T-helper 2 cell (primary cell): ENCODE measurements around the gene IFIT3.
"Not testable (repeated sequence)": the region's sequence is repeated elsewhere in the genome, so short reads cannot be mapped to it uniquely, and the experiment has no call there.

Experiments used
- DNase-seq, 5 experiments: peaks; one replicate each; pipeline versions ENCODE4 v3.0.0 to v3.0.0-alpha.2; 2012 to 2022

Gene IFIT3

DNA sequence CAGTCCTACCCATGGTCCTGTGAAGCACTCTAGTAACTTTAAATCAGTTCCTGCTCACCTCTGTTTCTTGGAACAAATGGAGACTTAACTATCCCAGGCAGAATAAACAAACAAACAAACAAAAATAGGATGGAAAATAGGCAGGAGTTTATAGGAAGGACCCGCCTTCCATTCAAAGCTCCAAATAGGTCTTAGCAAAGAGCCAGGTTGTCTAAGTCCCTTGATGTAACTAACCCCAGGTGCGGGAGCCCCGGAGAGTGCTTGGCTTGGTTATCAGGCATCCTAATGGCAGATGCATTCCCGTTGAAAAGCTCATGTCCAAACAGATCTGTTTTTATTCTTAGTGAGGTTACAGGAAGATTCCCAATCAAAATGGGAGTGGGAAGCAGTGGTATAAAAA, 23.8 kb upstream of the IFIT3 start:
- no peak for DNase-seq

DNA sequence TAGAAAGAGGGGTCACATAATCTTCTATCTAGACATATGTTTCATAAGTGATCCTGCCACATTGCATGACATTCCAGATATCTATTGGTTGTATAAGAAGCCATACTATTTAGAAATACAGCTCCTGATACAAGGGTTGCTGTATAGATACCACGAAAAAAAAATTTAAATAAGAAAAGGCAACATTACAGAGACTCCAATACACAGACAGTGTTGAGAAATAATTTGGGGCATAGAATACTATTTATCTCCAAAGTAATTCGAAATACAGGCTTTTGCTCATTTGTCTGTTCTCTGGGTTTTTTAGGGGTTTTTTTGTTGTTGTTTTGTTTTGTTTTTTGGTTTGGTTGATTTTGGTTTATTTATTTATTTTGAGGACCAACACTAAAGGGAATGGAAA, 23.4 kb upstream of the IFIT3 start:
- DNase-seq, result no peak

DNA sequence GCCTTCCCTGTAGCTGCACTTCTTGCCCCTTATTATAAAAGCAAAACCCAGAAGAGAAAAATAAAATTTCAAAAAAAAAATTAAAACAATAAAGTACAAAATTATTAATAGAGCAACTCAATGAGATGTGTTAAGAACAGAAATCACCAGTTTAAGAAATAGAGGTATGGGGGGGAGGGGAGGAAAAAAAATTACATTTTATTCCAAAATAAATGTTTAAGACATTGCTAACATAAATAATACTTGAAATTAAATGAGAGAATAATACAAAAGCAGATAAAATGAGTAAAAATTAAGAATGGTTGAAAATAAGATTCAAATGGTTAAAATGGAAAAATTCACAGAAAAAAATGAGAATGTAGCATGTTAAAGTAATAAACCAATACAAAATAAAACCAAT, 22.9 kb upstream of the IFIT3 start:
- DNase-seq, result no peak

DNA sequence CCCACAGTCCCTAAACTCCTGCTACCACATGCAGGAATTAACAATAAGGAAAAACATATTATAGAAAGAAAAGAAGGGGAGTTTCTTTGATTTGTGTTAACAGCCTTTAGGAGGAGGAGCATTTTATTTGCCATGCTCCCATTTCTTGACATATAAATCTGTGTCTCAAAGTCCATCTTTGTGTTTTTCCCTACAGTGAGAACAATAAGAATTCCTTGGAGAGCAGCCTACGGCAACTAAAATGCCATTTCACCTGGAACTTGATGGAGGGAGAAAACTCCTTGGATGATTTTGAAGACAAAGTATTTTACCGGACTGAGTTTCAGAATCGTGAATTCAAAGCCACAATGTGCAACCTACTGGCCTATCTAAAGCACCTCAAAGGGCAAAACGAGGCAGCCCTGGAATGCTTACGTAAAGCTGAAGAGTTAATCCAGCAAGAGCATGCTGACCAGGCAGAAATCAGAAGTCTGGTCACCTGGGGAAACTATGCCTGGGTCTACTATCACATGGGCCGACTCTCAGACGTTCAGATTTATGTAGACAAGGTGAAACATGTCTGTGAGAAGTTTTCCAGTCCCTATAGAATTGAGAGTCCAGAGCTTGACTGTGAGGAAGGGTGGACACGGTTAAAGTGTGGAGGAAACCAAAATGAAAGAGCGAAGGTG, 21.9 kb upstream of the IFIT3 start:
- no peak for DNase-seq

DNA sequence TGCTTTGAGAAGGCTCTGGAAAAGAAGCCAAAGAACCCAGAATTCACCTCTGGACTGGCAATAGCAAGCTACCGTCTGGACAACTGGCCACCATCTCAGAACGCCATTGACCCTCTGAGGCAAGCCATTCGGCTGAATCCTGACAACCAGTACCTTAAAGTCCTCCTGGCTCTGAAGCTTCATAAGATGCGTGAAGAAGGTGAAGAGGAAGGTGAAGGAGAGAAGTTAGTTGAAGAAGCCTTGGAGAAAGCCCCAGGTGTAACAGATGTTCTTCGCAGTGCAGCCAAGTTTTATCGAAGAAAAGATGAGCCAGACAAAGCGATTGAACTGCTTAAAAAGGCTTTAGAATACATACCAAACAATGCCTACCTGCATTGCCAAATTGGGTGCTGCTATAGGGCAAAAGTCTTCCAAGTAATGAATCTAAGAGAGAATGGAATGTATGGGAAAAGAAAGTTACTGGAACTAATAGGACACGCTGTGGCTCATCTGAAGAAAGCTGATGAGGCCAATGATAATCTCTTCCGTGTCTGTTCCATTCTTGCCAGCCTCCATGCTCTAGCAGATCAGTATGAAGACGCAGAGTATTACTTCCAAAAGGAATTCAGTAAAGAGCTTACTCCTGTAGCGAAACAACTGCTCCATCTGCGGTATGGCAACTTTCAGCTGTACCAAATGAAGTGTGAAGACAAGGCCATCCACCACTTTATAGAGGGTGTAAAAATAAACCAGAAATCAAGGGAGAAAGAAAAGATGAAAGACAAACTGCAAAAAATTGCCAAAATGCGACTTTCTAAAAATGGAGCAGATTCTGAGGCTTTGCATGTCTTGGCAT, 21.1 kb upstream of the IFIT3 start:
- no peak for DNase-seq

DNA sequence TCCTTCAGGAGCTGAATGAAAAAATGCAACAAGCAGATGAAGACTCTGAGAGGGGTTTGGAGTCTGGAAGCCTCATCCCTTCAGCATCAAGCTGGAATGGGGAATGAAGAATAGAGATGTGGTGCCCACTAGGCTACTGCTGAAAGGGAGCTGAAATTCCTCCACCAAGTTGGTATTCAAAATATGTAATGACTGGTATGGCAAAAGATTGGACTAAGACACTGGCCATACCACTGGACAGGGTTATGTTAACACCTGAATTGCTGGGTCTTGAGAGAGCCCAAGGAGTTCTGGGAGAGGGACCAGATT, 20.6 kb upstream of the IFIT3 start:
- no peak for DNase-seq

DNA sequence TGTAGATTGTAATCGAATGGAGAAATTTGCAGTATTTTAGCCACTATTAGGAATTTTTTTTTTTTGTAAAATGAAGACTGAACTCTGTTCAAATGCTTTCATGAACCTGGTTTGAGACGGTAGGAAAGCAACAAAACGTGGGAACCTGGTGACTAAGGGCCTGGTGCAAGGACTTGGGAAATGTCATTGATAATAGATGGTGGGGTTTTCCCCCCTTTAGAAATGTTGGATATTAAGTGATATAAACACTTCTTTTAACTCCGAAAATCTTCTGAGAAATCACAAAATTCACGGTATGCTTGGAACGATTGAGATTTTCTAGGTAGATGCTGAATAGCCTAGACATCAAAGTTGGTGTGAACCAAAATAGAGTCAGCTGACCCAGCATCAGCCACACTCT, 19.5 kb upstream of the IFIT3 start:
- no peak for DNase-seq

DNA sequence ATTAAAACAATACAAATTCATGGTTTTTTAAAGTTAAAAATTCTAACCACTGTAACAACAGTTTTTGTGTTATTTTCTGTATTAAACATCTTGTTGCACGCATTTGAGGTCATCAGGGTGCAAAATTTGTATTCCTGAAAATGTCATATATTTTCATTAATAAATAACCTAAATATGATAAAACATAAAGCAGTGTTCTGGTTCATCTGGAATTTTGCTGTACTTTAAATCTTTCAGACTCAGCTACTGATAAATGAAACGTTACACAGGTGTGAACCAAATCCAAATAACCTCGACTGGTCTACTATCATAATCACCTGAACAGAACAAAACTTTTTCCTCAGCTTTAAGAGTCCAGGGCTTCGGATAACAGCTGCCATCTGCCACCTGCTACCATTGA, 19.1 kb upstream of the IFIT3 start:
- DNase-seq, result no peak

DNA sequence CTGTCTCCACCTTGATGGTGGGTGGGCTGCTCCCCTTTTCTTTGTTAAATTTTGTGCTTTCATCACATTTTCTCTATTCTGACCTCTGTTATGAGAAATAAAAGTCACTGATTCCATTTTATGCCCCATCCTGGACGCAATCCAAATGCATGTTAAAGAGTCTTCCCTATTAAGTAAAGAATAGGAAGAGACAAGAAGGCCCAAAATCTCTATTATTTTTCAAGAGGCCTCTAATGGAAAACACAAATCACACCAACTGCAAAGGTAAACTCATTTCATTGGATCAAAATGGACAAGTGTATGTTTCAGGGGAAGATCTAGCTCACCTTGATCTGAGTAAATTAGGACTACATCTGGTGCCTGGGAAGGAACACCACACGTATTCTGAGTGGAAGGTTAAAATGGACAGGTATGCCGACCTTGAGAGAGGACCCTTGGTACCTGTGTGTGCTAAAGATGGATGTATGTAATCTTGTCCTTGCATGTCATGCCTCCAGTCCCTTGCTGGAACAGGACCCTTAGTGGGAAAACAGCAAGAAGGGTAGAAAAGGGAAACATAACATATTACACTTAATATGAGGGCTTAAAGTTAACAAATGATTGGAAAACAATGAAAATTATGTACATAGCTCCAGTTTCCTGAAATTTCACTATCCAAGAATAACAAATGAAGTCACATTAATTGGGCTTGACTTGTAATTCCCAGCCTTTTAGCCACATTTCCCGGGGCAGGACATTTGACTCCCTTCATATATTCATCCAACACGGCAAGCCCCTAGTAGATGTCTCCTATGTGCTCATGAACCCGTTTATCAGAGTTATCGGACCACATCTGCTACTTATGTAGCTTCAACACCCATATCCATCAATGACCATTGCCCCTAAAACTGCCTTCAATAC, 18.4 kb upstream of the IFIT3 start:
- no peak for DNase-seq

DNA sequence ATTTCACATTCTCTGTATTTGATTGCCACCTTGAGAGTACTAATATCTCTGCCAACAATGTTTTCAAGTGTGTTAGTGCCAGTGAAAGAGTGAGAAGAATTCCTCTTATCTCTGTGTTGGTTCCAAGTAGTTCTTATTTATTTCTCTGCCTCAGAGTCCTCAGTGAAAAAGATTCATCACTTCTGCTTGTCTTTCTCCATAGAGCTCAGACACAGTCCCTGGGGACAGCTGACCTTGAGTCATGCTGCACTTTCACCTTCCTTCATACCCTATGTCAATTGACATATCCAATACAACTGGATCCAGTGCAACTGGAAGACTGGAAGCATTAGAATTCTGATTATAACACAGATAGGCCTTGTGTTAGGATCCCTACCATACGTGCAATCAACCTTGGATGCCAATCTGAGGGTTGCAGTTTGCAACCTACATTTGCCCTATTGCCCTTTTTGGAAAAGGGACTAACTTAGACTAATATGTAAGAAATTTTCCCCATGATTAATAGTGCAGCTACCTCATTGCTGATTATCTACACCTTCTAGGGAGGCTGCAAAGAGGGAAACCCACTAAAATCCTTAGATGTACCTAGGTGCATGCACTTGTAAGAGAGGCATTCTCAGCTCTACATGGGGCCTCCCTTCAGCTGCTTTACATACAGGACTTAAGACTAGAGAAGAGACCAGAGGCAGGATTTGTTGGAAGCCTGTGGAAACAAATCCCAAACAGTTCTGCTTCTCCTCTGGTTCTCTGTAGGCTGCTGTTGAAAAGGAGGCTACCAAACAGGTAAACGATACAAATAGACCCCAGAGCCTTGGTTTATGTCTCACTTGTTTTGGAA, 17.5 kb upstream of the IFIT3 start:
- DNase-seq, result no peak

DNA sequence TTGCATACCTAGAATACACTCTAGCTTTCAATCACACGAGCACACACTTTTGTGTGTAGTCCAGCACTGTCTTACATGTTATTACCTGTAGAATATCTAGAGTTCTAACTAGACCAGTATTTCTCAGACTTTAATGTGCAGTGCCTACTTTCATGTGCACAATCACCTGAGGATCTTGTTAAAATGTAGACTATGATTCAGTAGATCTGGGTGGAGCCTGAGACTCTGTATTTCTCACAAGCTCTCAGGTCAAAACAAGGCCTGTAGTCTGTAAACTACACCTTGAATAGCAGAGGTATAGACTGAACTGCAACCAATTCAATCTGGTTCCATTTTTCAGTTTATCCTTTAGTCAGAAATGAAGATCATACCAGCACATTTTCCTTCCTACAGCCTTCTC, 14.8 kb upstream of the IFIT3 start:
- DNase-seq, result no peak

DNA sequence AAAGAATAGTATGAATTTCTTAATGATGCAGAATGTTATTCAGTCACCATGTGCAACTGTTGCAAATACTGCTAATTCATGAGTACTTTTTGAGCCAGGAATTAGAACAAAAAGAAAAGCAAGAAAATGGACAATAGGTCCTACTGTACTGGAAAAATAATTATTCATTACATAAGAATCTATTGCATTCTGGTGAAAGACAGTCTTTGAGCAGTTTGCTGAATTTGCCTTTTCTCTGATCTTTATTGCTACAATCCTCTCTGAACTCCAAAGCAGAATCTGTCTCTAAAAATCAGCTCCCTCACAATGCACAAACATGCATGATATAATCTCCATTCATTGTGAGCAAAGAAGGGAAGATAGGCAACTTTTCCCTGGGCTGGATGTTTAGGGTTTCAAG, 13.1 kb upstream of the IFIT3 start:
- no peak for DNase-seq

DNA sequence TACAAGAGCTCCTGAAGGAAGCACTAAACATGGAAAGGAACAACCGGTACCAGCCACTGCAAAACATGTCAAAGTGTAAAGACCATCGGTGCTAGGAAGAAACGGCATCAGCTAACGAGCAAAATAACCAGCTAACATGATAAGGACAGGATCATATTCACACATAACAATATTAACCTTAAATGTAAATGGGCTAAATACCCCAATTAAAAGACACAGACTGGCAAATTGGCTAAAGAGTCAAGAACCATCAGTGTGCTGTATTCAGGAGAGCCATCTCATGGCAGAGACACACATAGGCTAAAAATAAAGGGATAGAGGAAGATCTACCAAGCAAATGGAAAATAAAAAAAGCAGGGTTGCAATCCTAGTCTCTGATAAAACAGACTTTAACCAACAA, 9.8 kb upstream of the IFIT3 start:
- DNase-seq, result not testable (repeated sequence)

DNA sequence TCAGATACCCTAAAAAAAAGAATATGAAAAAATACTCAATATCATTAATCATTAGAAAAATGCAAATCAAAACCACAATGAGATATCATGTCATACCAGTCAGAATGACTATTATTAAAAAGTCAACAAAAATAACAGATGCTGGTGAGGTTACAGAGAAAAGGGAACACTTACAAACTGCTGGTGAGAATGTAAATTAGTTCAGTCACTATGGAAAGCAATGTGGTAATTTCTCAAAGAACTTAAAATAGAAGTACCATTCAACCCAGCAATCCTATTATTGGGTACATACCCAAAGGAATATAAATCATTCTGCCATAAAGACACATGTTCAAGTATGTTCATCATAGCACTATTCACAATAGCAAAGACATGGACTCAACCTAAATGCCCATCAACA, 2.7 kb upstream of the IFIT3 start:
- not testable (repeated sequence) for DNase-seq

DNA sequence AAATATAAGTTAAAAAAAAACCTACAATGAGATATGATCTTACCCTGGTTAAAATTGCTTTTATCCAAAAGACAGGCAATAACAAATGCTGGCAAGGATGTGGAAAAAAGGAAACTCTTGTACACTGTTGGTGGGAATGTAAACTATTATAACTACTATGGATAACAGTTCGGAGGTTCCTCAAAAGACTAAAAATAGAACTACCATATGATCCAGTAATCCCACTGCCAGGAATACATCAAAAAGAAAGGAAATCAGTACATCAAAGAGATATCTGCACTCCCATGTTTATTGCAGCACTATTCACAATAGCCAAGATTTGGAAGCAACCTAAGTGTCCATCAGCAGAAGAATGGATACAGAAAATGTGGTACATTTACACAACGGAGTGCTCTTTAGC, 1.9 kb upstream of the IFIT3 start:
- not testable (repeated sequence) for DNase-seq

DNA sequence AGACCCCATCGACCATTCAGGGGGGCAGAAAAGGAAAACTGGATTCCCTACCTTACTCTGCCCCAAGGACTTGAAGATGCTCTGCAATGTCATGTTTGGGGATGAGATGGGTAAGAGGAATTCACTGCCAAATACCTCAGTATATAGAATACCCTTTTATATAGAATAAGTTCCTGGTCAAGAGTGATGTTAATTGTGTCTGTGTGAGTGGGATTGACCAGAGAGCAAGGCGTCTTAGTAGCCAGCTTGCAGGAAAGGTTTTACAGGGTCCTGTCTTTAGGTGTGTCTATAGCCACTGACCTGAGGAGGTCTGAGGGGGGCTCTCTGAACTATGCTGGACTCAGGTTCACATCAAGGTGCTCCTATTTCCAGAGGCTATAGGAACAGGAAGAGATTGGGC, 1.4 kb downstream of the IFIT3 start:
- no peak for DNase-seq

DNA sequence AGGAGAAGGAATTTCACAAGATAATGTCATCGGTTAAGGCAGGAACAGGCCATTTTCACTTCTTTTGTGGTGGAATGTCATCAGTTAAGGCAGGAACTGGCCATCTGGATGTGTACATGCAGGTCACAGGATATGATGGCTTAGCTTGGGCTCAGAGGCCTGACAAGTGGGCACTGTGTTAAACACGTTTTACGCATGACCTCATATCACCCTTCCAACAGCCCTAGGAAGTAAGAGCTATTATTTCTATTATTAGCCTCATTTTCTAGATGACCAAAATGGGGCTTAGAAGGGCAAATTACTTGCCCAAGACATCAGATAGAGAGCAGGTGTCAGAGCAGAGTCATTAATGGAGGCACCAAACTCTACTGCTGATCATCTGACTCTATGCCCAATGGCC, 2.2 kb downstream of the IFIT3 start:
- DNase-seq, result not testable (repeated sequence)

DNA sequence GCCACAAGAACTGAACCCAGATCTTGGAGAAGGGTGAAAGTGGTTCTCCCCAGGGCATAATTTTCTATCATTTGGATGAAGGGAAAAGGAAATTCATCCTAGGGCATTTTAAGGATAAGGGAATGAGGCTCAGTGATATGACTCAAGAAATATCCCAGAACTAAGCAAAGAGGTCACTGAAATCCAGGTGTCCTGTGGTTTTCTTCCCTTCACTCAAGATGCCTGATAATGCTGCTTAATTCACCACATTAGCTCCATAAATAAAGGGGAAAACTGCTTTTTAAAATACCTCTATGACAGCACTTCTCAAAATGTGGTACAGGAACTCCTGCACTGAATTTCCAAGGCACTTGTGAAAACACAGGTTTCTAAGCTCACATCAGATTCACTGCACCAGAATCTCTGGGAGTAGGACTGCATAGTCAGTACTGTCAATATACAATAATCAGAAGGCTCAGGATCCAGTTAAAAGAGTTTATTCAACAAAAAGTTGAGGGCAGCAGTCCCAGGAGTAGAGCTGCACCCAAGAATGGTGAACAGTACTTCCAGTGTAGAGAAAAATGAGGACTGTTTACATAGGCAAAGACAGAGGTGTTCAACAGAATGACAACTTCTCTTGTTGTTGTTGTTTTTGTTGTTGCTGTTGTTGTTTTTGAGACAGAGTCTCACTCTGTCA, 2.9 kb downstream of the IFIT3 start:
- DNase-seq, result no peak

DNA sequence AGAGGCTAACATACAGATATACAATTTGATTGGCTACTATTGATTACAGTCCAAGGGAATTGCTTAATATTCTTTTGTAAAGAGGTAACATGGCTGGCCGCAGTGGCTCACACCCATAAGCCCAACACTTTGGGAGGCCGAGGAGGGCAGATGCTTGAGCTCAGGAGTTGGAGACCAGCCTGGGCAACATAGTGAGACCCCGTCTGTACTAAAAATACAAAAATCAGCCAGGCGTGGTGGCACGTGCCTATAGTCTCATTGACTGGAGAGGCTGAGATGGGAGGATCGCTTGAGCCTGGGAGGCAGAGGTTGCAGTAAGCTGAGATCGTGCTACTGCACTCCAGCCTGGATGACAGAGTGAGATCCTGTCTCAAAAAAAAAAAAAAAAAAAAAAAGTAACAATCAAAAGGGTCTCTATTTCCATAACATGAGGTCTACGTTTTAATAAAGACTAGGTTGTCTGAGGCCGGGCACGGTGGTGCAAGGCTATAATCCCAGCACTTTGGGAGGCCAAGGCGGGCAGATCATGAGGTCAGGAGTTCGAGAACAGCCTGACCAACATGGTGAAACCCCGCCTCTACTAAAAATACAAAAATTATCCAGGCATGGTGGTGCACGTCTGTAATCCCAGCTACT, 3.8 kb downstream of the IFIT3 start:
- not testable (repeated sequence) for DNase-seq

DNA sequence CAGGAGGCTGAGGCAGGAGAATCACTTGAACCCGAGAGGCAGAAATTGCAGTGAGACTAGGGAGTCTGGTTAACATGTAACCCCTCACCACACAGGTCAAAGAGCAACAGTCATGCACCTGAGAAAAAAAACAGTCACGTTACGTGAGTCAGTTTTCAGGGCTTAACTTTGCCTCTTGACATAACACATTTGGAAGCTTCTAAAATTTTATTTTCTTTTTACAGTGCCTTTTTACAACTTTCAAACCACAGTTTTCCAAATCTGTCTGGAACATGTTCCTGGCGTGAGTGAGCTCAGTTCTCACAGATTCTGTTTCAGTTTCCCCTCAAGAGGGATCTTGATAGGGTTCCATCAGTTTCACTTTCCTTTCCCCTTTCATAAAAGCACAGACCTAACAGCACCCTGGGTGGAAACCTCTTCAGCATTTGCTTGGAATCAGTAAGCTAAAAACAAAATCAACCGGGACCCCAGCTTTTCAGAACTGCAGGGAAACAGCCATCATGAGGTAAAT, 4.4 kb downstream of the IFIT3 start:
- peak in 2 of 5 experiments; percentile 62 to 64 for DNase-seq

DNA sequence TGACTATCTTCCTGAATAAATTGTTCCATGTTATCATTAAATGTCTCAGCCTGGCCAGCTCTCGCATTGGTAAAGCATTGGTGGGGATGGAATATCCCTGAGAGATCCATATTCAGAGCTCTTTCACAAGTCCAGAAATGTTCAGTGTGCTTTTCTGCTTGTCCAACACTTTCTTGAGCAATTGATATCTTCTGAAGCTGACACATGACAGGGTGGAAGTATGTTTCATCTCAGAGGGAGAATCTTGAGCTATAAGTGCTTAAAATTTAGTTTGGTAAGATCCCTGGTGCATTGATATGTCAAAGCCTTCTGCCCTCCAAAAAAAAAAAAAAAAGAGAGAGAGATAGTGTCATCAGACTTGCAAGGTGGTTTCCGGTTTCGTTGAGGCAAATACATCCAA, 7.4 kb downstream of the IFIT3 start:
- DNase-seq, result no peak
